Left ventricle myocardium superior (tissue), 1 donor: ENCODE data around the gene SLU7. TPM values are rescaled to one million over a fixed set of nuclear protein-coding genes. Genes with fewer than 3 reads are reported as not detected.

ENCODE experiments used
- ATAC-seq: fragments of 200-7000 bp; cut with Tn5 transposase; one replicate; pipeline ENCODE4 v1.9.1; 2020; ENCODE audit warnings: mild to moderate bottlenecking, moderate library complexity
- DNase-seq: peaks from one replicate; pipeline ENCODE4 v3.0.0-alpha.2; 2020
- intact Hi-C: fragments of 100-400 bp; cut with micrococcal nuclease; formaldehyde crosslinking; loops from one replicate; pipeline ENCODE4 v1.11.0; 2022
- total RNA-seq: library from RNA; stranded (reverse); fragmentation: NEBNext Ultra II Directional; extraction: Animal tissue kit (Norgen Biotek cat#: 25700); gene quantifications from one replicate; pipeline ENCODE4 v1.2.1, GENCODE V29; 2021
- donor health status: DM: no; HTN: yes; CAD: no; lungs with severe emphysema.

The SLU7 gene
- total RNA-seq, 1 donor from 2014 or later, result 46.5 TPM

GRCh38 chr5:160352308-160352707 is 66.6 kb downstream of the SLU7 start:
- ATAC-seq, result no peak
- intact Hi-C loops, result no loop called here
- no peak for DNase-seq

Other genes with a start within 250 kb of the SLU7 start
- 3.3 TPM for gene FABP6, start 189.6 kb downstream of the SLU7 start, total RNA-seq
- gene CCNJL, start 106.5 kb downstream of the SLU7 start, total RNA-seq, result 9.1 TPM
- 1.3 TPM for gene C1QTNF2, start 48.5 kb downstream of the SLU7 start, total RNA-seq
- 4.3 TPM for gene FAM200C, start 19.0 kb downstream of the SLU7 start, total RNA-seq
- gene PTTG1, start 2.8 kb upstream of the SLU7 start, total RNA-seq, result 1.4 TPM